Measurements from ENCODE around the gene ACOXL. TPM values are rescaled to one million over a fixed set of nuclear protein-coding genes. Genes with fewer than 3 reads are reported as not detected.
A peak's percentile ranks its signal among the peaks of the same experiment; 100 is the strongest.

ACOXL gene
- total RNA-seq, 1 donor from 2014 or later = 0.20 TPM

GRCh38 chr2:111100765-111101162 is 368.4 kb downstream of the ACOXL start:
- POLR2A ChIA-PET = no interaction called here
- Mint-ChIP-seq H3K27ac (no peak overlapping the region), H3K9me3 (no peaks in the 10 kb centered on the region), H3K36me3 (ENCODE audit: low read depth) (no peaks in the 10 kb centered on the region), H3K4me3 (no peak overlapping the region), H3K4me1 (peaks cover 10% of the 10 kb centered on the region), H3K27me3 (no peaks in the 10 kb centered on the region)
- CTCF ChIA-PET = no interaction called here
- intact Hi-C loops (cut with micrococcal nuclease) = loop anchor here (2.0 to 5.0 kb wide), 2 partner anchors 20 to 43 kb away; partner anchors contain the start of gene BCL2L11
- no peak for TF ChIP-seq CTCF (IDR thresholded peaks at IDR 0.05)
- ATAC-seq (ENCODE audit: low read depth) = peak; percentile 90
- no peak for DNase-seq

- intact Hi-C loops (cut with micrococcal nuclease) = loop anchor here (2.0 to 5.0 kb wide), 2 partner anchors 19 to 44 kb away; partner anchors contain the start of gene BCL2L11
- POLR2A ChIA-PET = interaction anchor here (0.7 kb wide), 1 partner anchor 16 kb away, joined by 4 read pairs; no protein-coding TSS in a partner anchor
- Mint-ChIP-seq H3K36me3 (ENCODE audit: low read depth) (no peaks in the 10 kb centered on the region), H3K27ac (no peak overlapping the region), H3K27me3 (peaks cover 3% of the 10 kb centered on the region), H3K4me1 (peaks cover 10% of the 10 kb centered on the region), H3K4me3 (no peak overlapping the region), H3K9me3 (no peaks in the 10 kb centered on the region)
- no peak for TF ChIP-seq CTCF (IDR thresholded peaks at IDR 0.05)
- CTCF ChIA-PET = no interaction called here
- DNase-seq = no peak
- ATAC-seq (ENCODE audit: low read depth) = no peak
Observed at GRCh38 chr2:111101592-111101991, 369.2 kb downstream of the ACOXL start.

- Mint-ChIP-seq H3K27ac (no peak overlapping the region), H3K4me1 (peaks cover 10% of the 10 kb centered on the region), H3K4me3 (no peak overlapping the region), H3K27me3 (peaks cover 4% of the 10 kb centered on the region), H3K36me3 (ENCODE audit: low read depth) (no peaks in the 10 kb centered on the region), H3K9me3 (no peaks in the 10 kb centered on the region)
- intact Hi-C loops (cut with micrococcal nuclease) = loop anchor here (5.0 kb wide), 1 partner anchor 45 kb away; no protein-coding TSS in a partner anchor
- ChIA-PET CTCF (no interaction called here), POLR2A (interaction anchor here (0.7 kb wide), 1 partner anchor 15 kb away, joined by 4 read pairs; no protein-coding TSS in a partner anchor)
- DNase-seq (no peak), ATAC-seq (ENCODE audit: low read depth) (no peak)
- no peak for TF ChIP-seq CTCF (IDR thresholded peaks at IDR 0.05)
Observed at GRCh38 chr2:111102216-111102615, 369.8 kb downstream of the ACOXL start.

GRCh38 chr2:111105926-111106325 is 373.6 kb downstream of the ACOXL start:
- ChIA-PET POLR2A (no interaction called here), CTCF (no interaction called here)
- intact Hi-C loops (cut with micrococcal nuclease) = no loop called here
- ATAC-seq (ENCODE audit: low read depth) = no peak
- no peak for TF ChIP-seq CTCF (IDR thresholded peaks at IDR 0.05)
- no peaks in the 10 kb centered on the region for H3K9me3 Mint-ChIP-seq
- H3K27ac Mint-ChIP-seq = no peak overlapping the region
- H3K4me1 Mint-ChIP-seq = peaks cover 2% of the 10 kb centered on the region
- H3K4me3 Mint-ChIP-seq = no peak overlapping the region
- DNase-seq = no peak
- peaks cover 7% of the 10 kb centered on the region for H3K27me3 Mint-ChIP-seq
- no peaks in the 10 kb centered on the region for H3K36me3 Mint-ChIP-seq (ENCODE audit: low read depth)

GRCh38 chr2:111106706-111107105 is 374.3 kb downstream of the ACOXL start:
- Mint-ChIP-seq H3K4me1 (no peaks in the 10 kb centered on the region), H3K4me3 (no peak overlapping the region), H3K36me3 (ENCODE audit: low read depth) (no peaks in the 10 kb centered on the region), H3K27me3 (peaks cover 7% of the 10 kb centered on the region), H3K27ac (no peak overlapping the region), H3K9me3 (no peaks in the 10 kb centered on the region)
- ChIA-PET POLR2A (no interaction called here), CTCF (no interaction called here)
- ATAC-seq (ENCODE audit: low read depth) (no peak), DNase-seq (no peak)
- intact Hi-C loops (cut with micrococcal nuclease) = no loop called here
- TF ChIP-seq CTCF (IDR thresholded peaks at IDR 0.05) = no peak
